Panc1 (cell line): ENCODE data around the gene OSER1. TPM values are rescaled to one million over a fixed set of nuclear protein-coding genes. Genes with fewer than 3 reads are reported as not detected.

Source experiments
- ATAC-seq: fragments of 200-7000 bp; cut with Tn5 transposase; 2 replicates; pipeline ENCODE4 v1.9.1; 2020; ENCODE audit warnings: mild to moderate bottlenecking, moderate library complexity
- BruUV-seq: library from RNA; stranded (reverse); fragments of 400-500 nt; replicated peaks from 2 replicates; lab custom pipeline; 2021; lab: Mats Ljungman, UMichigan
- CTCF ChIA-PET: fragments of 300-600 bp; sonication (Branson Sonifier 250); formaldehyde crosslinking; loops from one replicate; lab custom pipeline; 2022; ENCODE audit warnings: antibody characterized with exemption; lab: Charles Lee
- POLR2A ChIA-PET: fragments of 300-600 bp; sonication (Branson Sonifier 250); formaldehyde crosslinking; loops from one replicate; lab custom pipeline; 2022; ENCODE audit warnings: antibody characterized with exemption; lab: Charles Lee
- DNase-seq: peaks from one replicate; pipeline ENCODE4 v3.0.0-alpha.2; 2010; ENCODE audit warnings: low read depth, low spot score
- H3K27ac ChIP-seq: 2 replicates; pipeline ENCODE4 v1.5.1; 2011; ENCODE audit warnings: mild to moderate bottlenecking, low read length, inconsistent platforms
- H3K27me3 ChIP-seq: fragments of 200-500 bp; sonication (Bioruptor generic); 2 replicates; pipeline ENCODE4 v1.6.0; 2014; ENCODE audit warnings: low read length, inconsistent platforms; ENCODE audit not compliant: control insufficient read depth, insufficient read depth
- H3K36me3 ChIP-seq: fragments of 200-500 bp; sonication (Bioruptor generic); 2 replicates; pipeline ENCODE4 v1.5.1; 2014; ENCODE audit warnings: inconsistent platforms, mild to moderate bottlenecking, low read length, moderate library complexity; ENCODE audit not compliant: control insufficient read depth, insufficient read depth
- H3K4me1 ChIP-seq: 2 replicates; pipeline ENCODE4 v1.5.1; 2011; ENCODE audit warnings: inconsistent platforms, mild to moderate bottlenecking, low read length, moderate library complexity; ENCODE audit not compliant: control insufficient read depth, insufficient read depth
- H3K4me3 ChIP-seq, 2 experiments: 2 replicates each; pipeline ENCODE4 v1.5.1; 2011 to 2012; ENCODE audit warnings: low read depth in 2 of 2, low read length in 2 of 2, mild to moderate bottlenecking in 2 of 2, inconsistent platforms in 1 of 2, moderate library complexity in 1 of 2
- H3K9me3 ChIP-seq: fragments of 200-500 bp; sonication (Bioruptor generic); 2 replicates; pipeline ENCODE4 v1.5.1; 2014; ENCODE audit warnings: low read depth, mild to moderate bottlenecking, inconsistent platforms, low read length, moderate library complexity; ENCODE audit not compliant: control insufficient read depth, insufficient read depth
- CTCF ChIP-seq: fragments of 450-650 bp; IDR thresholded peaks from 2 replicates; pipeline ENCODE4 v1.5.1; 2017; ENCODE audit warnings: mild to moderate bottlenecking
- POLR2AphosphoS5 ChIP-seq: IDR thresholded peaks from 2 replicates; pipeline ENCODE4 v1.6.1; 2012; ENCODE audit warnings: mild to moderate bottlenecking, low read depth, low read length, moderate library complexity
- REST ChIP-seq, 2 experiments: IDR thresholded peaks; 2 replicates each; pipeline ENCODE4 v1.6.1; 2011 to 2012; ENCODE audit warnings: low read depth in 2 of 2, control low read depth in 1 of 2, low read length in 1 of 2, mild to moderate bottlenecking in 1 of 2, moderate library complexity in 1 of 2; ENCODE audit not compliant: insufficient read depth in 1 of 2
- SIN3A ChIP-seq: IDR thresholded peaks from 2 replicates; pipeline ENCODE4 v1.6.1; 2012; ENCODE audit warnings: low read depth, mild to moderate bottlenecking, low read length, moderate library complexity, borderline replicate concordance; ENCODE audit not compliant: insufficient read depth
- TCF7L2 ChIP-seq: IDR thresholded peaks from 2 replicates; pipeline ENCODE4 v1.6.1; 2011; ENCODE audit warnings: mild to moderate bottlenecking, low read depth, low read length, inconsistent platforms
- in situ Hi-C: cut with HindIII; loops from 2 replicates; pipeline ENCODE4 v1.10.0; 2016; ENCODE audit warnings: low sequenced_read_pairs, low pct_unique_long_range_greater_than_20kb
- intact Hi-C: fragments of 100-400 bp; cut with micrococcal nuclease; formaldehyde crosslinking; loops from one replicate; pipeline ENCODE4 v1.10.0; 2022; ENCODE audit not compliant: unreplicated experiment
- total RNA-seq: library from RNA; stranded (reverse); gene quantifications from one replicate; pipeline ENCODE4 v1.2.1, GENCODE V29; 2021; ENCODE audit not compliant: unreplicated experiment

OSER1 gene
- total RNA-seq, 1 experiment from 2014 or later, result 37.8 TPM

GRCh38 chr20:44159125-44159524 is 51.4 kb downstream of the OSER1 start:
- ATAC-seq (no peak), DNase-seq (no peak)
- POLR2A ChIA-PET, result no interaction called here
- Histone ChIP-seq H3K4me1 (no peaks in the 10 kb centered on the region), H3K27ac (no peak overlapping the region), H3K36me3 (no peaks in the 10 kb centered on the region), H3K9me3 (no peaks in the 10 kb centered on the region), H3K27me3 (peaks cover 10% of the 10 kb centered on the region), H3K4me3 (no peak overlapping the region)
- BruUV-seq, result no TSS peak
- TF ChIP-seq SIN3A (no peak), POLR2AphosphoS5 (no peak), CTCF (no peak), TCF7L2 (no peak), REST (IDR thresholded peaks at IDR 0.05; ENCODE audit: insufficient read depth in 1 of 2, low read depth in 2 of 2, low read length in 1 of 2) (no peak)
- in situ Hi-C loops (no loop called here), intact Hi-C loops (no loop called here)
- CTCF ChIA-PET, result interaction anchor here (0.7 kb wide), 1 partner anchor 18 kb away, joined by 3 read pairs; no protein-coding TSS in a partner anchor

GRCh38 chr20:44157061-44157460 is 53.5 kb downstream of the OSER1 start:
- no TSS peak for BruUV-seq
- CTCF ChIA-PET, result no interaction called here
- no peak overlapping the region for H3K27ac ChIP-seq
- H3K4me3 ChIP-seq, result no peak overlapping the region
- in situ Hi-C loops (no loop called here), intact Hi-C loops (no loop called here)
- POLR2A ChIA-PET, result no interaction called here
- no peaks in the 10 kb centered on the region for H3K36me3 ChIP-seq
- TF ChIP-seq SIN3A (no peak), REST (IDR thresholded peaks at IDR 0.05; ENCODE audit: insufficient read depth in 1 of 2, low read depth in 2 of 2, low read length in 1 of 2) (no peak), POLR2AphosphoS5 (no peak), TCF7L2 (no peak), CTCF (no peak)
- DNase-seq, result no peak
- no peaks in the 10 kb centered on the region for H3K4me1 ChIP-seq
- H3K27me3 ChIP-seq, result peaks cover 2% of the 10 kb centered on the region; the same call in 1 of the 2 replicates
- no peak for ATAC-seq
- no peaks in the 10 kb centered on the region for H3K9me3 ChIP-seq
